ENCODE results near the gene CTSZ.
"Not testable (repeated sequence)": the region's sequence is repeated elsewhere in the genome, so short reads cannot be mapped to it uniquely, and the experiment has no call there.

Gene CTSZ

GRCh38 chr20:58975353-58975752 lies 31.7 kb downstream of the CTSZ start:
- DNase-seq, result no peak

- DNase-seq, result no peak
These were observed 33.2 kb downstream of the CTSZ start for GRCh38 chr20:58973866-58974265.

GRCh38 chr20:58973179-58973578 lies 33.9 kb downstream of the CTSZ start:
- no peak for DNase-seq

GRCh38 chr20:58971429-58971828 lies 35.6 kb downstream of the CTSZ start:
- no peak for DNase-seq

GRCh38 chr20:58970146-58970545 lies 36.9 kb downstream of the CTSZ start:
- DNase-seq, result no peak

DNA sequence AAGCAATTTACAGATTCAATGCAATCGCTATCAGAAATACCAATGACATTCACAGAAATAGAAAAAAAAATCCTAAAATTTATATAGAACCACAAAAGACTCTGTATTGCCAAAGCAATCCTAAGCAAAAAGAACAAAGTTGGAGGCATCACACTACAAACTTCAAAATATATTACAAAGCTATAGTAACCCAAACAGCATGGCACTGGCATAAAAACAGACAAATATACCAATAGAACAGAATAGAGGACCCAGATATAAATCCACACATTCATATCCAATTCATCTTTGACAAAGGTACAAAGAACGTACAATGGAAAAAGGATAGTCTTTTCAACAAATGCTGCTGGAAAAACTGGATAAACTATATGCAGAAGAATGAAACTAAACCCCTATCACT lies 37.6 kb downstream of the CTSZ start:
- no peak for DNase-seq

GRCh38 chr20:58967652-58968429 lies 39.2 kb downstream of the CTSZ start:
- DNase-seq, result no peak

DNA sequence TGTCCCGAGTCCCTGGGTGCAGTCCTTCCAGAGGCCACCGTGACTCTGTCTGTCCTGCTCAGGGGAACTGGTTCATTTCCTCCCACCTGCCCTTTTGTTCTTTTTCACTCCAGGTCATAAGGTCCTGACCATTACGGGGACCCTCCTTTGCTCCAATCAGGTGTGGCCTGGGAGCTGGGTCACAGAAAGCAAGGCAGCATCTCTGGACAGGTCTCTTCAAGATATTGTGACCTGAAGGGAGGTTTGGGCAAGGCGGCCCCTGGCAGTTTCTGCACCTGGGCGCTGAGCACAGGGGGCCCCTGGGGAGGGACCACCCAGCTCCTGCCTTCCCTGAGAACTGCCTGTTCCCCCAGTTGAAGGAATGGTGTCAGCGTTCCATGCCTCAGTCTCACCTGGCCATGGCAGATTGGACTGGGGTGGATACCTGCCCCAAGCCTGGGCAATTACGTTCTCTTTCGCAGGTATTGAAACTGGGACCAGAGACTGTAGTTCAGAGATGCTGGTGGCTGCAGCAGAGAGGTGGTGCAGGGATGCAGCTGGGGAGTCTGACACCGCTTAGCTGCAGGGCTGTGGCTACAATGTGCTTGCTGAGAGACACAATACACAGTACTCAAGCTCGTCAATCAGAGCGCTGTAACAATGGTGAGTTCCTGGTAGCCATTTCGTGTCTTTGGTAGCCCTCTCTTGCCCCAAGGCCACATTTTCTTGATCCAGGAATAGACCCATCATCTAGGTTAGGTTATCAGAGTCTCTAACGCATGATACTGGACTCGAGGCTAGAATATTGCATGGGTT lies 41.6 kb downstream of the CTSZ start:
- no peak for DNase-seq

DNA sequence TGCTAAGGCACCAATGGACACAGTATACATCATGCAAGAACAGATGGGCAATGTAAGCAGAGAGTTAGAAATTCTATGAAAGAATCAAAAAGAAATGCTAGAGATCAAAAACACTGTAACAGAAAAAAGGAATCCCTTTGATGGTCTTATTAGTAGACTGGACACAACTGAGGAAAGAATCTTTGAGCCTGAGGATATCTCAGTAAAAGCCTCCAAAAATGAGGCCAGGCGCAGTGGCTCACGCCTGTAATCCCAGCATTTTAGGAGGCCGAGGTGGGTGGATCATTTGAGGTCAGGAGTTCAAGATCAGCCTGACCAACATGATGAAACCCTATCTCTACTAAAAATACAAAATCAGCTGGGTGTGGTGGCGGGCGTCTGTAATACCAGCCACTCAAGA lies 43.1 kb downstream of the CTSZ start:
- not testable (repeated sequence) for DNase-seq

DNA sequence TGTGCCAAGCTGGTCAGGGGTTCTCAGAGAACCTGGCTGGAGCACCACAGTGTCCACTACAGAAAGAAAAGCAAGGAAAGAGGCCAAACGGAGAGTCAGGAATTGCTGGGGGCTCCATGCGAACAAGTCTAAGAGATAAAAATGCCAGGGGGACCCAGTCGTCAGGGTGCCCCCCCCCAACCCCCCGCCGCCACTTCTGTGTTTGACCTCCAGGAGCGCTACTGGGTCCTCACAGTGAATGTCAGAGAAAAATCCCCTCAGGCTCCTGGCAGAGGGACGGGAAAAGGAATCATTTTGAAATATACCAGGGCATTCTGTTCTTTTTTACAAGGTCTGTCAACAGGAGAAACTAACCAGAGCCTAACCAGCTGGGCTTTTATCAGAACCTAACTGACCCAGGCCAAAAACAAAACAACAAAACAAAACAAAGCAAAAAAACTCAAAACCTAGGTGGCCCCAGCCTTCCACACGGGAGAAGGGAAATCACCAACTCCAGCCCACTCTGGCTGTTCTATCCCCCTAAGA lies 43.9 kb downstream of the CTSZ start:
- DNase-seq, result no peak

GRCh38 chr20:58959652-58960051 lies 47.4 kb downstream of the CTSZ start:
- no peak for DNase-seq

DNA sequence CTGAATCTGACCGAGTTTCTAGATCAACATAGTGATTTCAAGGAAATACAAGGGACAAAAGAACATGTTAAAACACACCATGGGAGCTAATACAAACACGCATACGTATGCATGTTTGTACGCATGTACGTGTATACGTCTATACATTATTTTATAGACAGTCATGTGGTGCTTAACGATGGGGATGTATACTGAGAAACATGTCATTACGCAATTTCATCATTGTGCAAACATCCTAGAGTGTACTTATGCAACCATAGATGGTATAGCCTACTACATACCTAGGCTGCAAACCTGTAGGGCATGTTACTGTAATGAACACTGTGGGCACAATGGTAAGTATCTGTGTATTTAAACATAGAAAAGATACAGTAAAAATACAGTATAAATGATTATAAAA lies 51.0 kb downstream of the CTSZ start:
- no peak for DNase-seq

GRCh38 chr20:58953050-58953449 lies 54.0 kb downstream of the CTSZ start:
- no peak for DNase-seq

- no peak for DNase-seq
These were observed 56.5 kb downstream of the CTSZ start for GRCh38 chr20:58950603-58951002.

- not testable (repeated sequence) for DNase-seq
These were observed 59.2 kb downstream of the CTSZ start for GRCh38 chr20:58947797-58948388.

- DNase-seq, result no peak
These were observed 61.0 kb downstream of the CTSZ start for GRCh38 chr20:58945965-58946631.

Measured in NCI-H1436 (cell line).